A549 (cell line): ENCODE results near the gene ANKRD6. TPM values are rescaled to one million over a fixed set of nuclear protein-coding genes. Genes with fewer than 3 reads are reported as not detected.

Source experiments
- ATAC-seq, 2 experiments: fragments of 200-7000 bp in 1 of 2; fragments of >200 bp in 1 of 2; cut with Nextera tagmentation in 1 of 2; cut with Tn5 transposase in 1 of 2; 3 replicates each; pipeline versions ENCODE4 v1.8.0 to v1.9.1; 2018 to 2020; ENCODE audit warnings: mild to moderate bottlenecking in 1 of 2, moderate library complexity in 1 of 2
- CTCF ChIA-PET: fragments of 300-600 bp; sonication (Branson Sonifier 250); formaldehyde crosslinking; extraction: SDS; loops from one replicate; lab custom pipeline; 2021; ENCODE audit warnings: antibody characterized with exemption, inconsistent platforms; lab: Yijun Ruan, JAX
- POLR2A ChIA-PET: fragments of 350-600 bp; formaldehyde crosslinking; extraction: SDS; loops from one replicate; lab custom pipeline; 2021; ENCODE audit warnings: antibody characterized with exemption, inconsistent platforms; lab: Yijun Ruan, JAX
- DNase-seq, 2 experiments: peaks; one replicate each; pipeline versions ENCODE4 v3.0.0 to v3.0.0-alpha.2; 2011 to 2016; ENCODE audit warnings: low read depth in 1 of 2, low spot score in 1 of 2
- FAIRE-seq: peaks from 2 replicates; lab custom pipeline; 2011; peaks lifted over from hg19 to GRCh38; lab: Jason Lieb, UNC
- H3K27ac ChIP-seq, 2 experiments: fragments of >200 bp; sonication (Bioruptor Twin); formaldehyde crosslinking; 3 replicates each; pipeline ENCODE4 v1.5.1; 2016 to 2017
- H3K4me1 ChIP-seq: fragments of >200 bp; sonication (Bioruptor Twin); formaldehyde crosslinking; 3 replicates; pipeline ENCODE4 v1.6.1; 2016
- H3K4me2 ChIP-seq: fragments of >200 bp; sonication (Bioruptor Twin); formaldehyde crosslinking; 3 replicates; pipeline ENCODE4 v1.6.1; 2016
- H3K4me3 ChIP-seq: fragments of >200 bp; sonication (Bioruptor Twin); formaldehyde crosslinking; 3 replicates; pipeline ENCODE4 v1.5.1; 2016
- H3K9me3 ChIP-seq: fragments of >200 bp; sonication (Bioruptor Twin); formaldehyde crosslinking; 3 replicates; pipeline ENCODE4 v1.6.1; 2016
- ATOH8 ChIP-seq: fragments of 250-450 bp; sonication (Bioruptor Pico); IDR thresholded peaks from 2 replicates; pipeline ENCODE4 v1.5.0; 2020; ENCODE audit warnings: low read depth, mild to moderate bottlenecking, moderate library complexity
- BCL3 ChIP-seq: fragments of >200 bp; sonication (Bioruptor Twin); formaldehyde crosslinking; IDR thresholded peaks from 3 replicates; pipeline ENCODE4 v1.6.1; 2016
- BHLHE40 ChIP-seq: IDR thresholded peaks from 2 replicates; pipeline ENCODE4 v1.6.1; 2012; ENCODE audit warnings: low read depth, low read length, inconsistent platforms
- CHD4 ChIP-seq: fragments of 200-600 bp; sonication (generic); IDR thresholded peaks from 2 replicates; pipeline ENCODE4 v1.6.1; 2016; ENCODE audit warnings: antibody characterized with exemption, mild to moderate bottlenecking, borderline replicate concordance
- CTCF ChIP-seq: fragments of >200 bp; sonication (Bioruptor Twin); formaldehyde crosslinking; IDR thresholded peaks from 3 replicates; pipeline ENCODE4 v1.5.1; 2016
- ELK1 ChIP-seq: fragments of 150-350 bp; IDR thresholded peaks from 2 replicates; pipeline ENCODE4 v1.6.1; 2014; ENCODE audit warnings: low read depth, mild to moderate bottlenecking, low read length
- ESRRA ChIP-seq: fragments of 150-350 bp; IDR thresholded peaks from 2 replicates; pipeline ENCODE4 v1.6.1; 2014; ENCODE audit warnings: mild to moderate bottlenecking, low read length, borderline replicate concordance
- FOSB ChIP-seq: fragments of 250-450 bp; sonication (Bioruptor Pico); IDR thresholded peaks from 2 replicates; pipeline ENCODE4 v1.5.0; 2020; ENCODE audit warnings: mild to moderate bottlenecking, moderate library complexity
- FOSL2 ChIP-seq, 2 experiments: fragments of 450-650 bp in 1 of 2; fragments of >200 bp in 1 of 2; sonication (Bioruptor Twin) in 1 of 2; formaldehyde crosslinking; IDR thresholded peaks; 2 replicates each; pipeline versions ENCODE4 v1.5.0 to v1.6.1; 2016 to 2020; ENCODE audit warnings: mild to moderate bottlenecking in 1 of 2, moderate library complexity in 1 of 2
- HDAC2 ChIP-seq: fragments of 200-600 bp; sonication (generic); IDR thresholded peaks from 2 replicates; pipeline ENCODE4 v1.6.1; 2016
- HEYL ChIP-seq: fragments of 250-450 bp; sonication (Bioruptor Pico); IDR thresholded peaks from 2 replicates; pipeline ENCODE4 v1.8.0; 2021; ENCODE audit warnings: mild to moderate bottlenecking, moderate library complexity
- HMGXB4 ChIP-seq: fragments of 250-450 bp; sonication (Bioruptor Pico); IDR thresholded peaks from 2 replicates; pipeline ENCODE4 v1.5.0; 2021; ENCODE audit warnings: mild to moderate bottlenecking, moderate library complexity, borderline replicate concordance
- HOXB5 ChIP-seq: fragments of 250-450 bp; sonication (Bioruptor Pico); IDR thresholded peaks from 2 replicates; pipeline ENCODE4 v1.5.0; 2020; ENCODE audit warnings: mild to moderate bottlenecking, moderate library complexity
- MAFK ChIP-seq: fragments of 450-650 bp; IDR thresholded peaks from 2 replicates; pipeline ENCODE4 v1.6.1; 2014; ENCODE audit not compliant: partially characterized antibody
- MAZ ChIP-seq: fragments of 150-350 bp; IDR thresholded peaks from 2 replicates; pipeline ENCODE4 v1.6.1; 2014; ENCODE audit warnings: antibody characterized with exemption, low read depth, low read length, borderline replicate concordance
- PHF8 ChIP-seq: fragments of 200-600 bp; sonication (generic); IDR thresholded peaks from 2 replicates; pipeline ENCODE4 v1.6.1; 2016; ENCODE audit warnings: low read depth, mild to moderate bottlenecking, antibody characterized with exemption, moderate library complexity, borderline replicate concordance
- POLR2AphosphoS2 ChIP-seq: conservative IDR thresholded peaks from 2 replicates; pipeline ENCODE4 v1.6.1; 2012; ENCODE audit warnings: low read length, improper control_type of control experiment, inconsistent platforms
- RCOR1 ChIP-seq: fragments of 150-350 bp; IDR thresholded peaks from 2 replicates; pipeline ENCODE4 v1.6.1; 2014; ENCODE audit warnings: antibody characterized with exemption, low read length, low read depth
- SMC3 ChIP-seq: fragments of >200 bp; sonication (Bioruptor Twin); formaldehyde crosslinking; IDR thresholded peaks from 3 replicates; pipeline ENCODE4 v1.6.1; 2018; ENCODE audit warnings: inconsistent platforms
- TFCP2L1 ChIP-seq: fragments of 250-450 bp; sonication (Bioruptor Pico); IDR thresholded peaks from 2 replicates; pipeline ENCODE4 v1.5.0; 2021; ENCODE audit warnings: mild to moderate bottlenecking
- USF2 ChIP-seq: fragments of 450-650 bp; IDR thresholded peaks from 2 replicates; pipeline ENCODE4 v1.6.1; 2014; ENCODE audit warnings: antibody characterized with exemption
- ZNF302 ChIP-seq: fragments of 250-450 bp; sonication (Bioruptor Pico); IDR thresholded peaks from 2 replicates; pipeline ENCODE4 v1.9.0; 2021; ENCODE audit warnings: inconsistent platforms, mild to moderate bottlenecking, moderate library complexity
- ZSCAN20 ChIP-seq: fragments of 250-450 bp; sonication (Bioruptor Pico); IDR thresholded peaks from 2 replicates; pipeline ENCODE4 v1.8.0; 2022; ENCODE audit warnings: mild to moderate bottlenecking, moderate library complexity
- WGBS: methylation state at CpG from one replicate; pipeline ENCODE4 v1.1.6; 2017; ENCODE audit errors: missing lambda C conversion rate; 5-methylcytosine and 5-hydroxymethylcytosine counted together
- polyA plus RNA-seq, 4 experiments: library from polyadenylated mRNA; depleted of rRNA in 3 of 4; stranded (reverse); fragments of >200 nt; fragmentation: RNase III in 1 of 4; extraction: RNeasy Plus Mini Kit Qiagen cat#74134 plus additional on column Dnase treatment in 1 of 4; gene quantifications; 2 replicates in 3 of 4; 3 replicates in 1 of 4; pipeline ENCODE4 v1.2.3, GENCODE V29; 2011 to 2017

Gene ANKRD6
- polyA plus RNA-seq, 2 of the 4 experiments (the other 2 are of a cell fraction): 2.2 to 3.6 TPM

- POLR2A ChIA-PET: no interaction called here
- H3K4me2 ChIP-seq: no peak overlapping the region
- no peak overlapping the region for H3K4me3 ChIP-seq
- CTCF ChIA-PET: no interaction called here
- no peaks in the 10 kb centered on the region for H3K9me3 ChIP-seq
- 79% methylated on average over 1 of the region's 1 CpG for WGBS
- no peak overlapping the region for H3K27ac ChIP-seq
- no peak for DNase-seq
- ATAC-seq: no peak
- peaks cover 13% of the 10 kb centered on the region; the same call in 1 of the 3 replicates for H3K4me1 ChIP-seq
- FAIRE-seq: no peak
- no peak for TF ChIP-seq CHD4
- no peak for TF ChIP-seq USF2
- no peak for TF ChIP-seq POLR2AphosphoS2
- TF ChIP-seq FOSB (CRISPR knock-in tag): no peak
- TF ChIP-seq BCL3: no peak
- no peak for TF ChIP-seq CTCF
- TF ChIP-seq TFCP2L1 (CRISPR knock-in tag): no peak
- TF ChIP-seq HMGXB4 (CRISPR knock-in tag): no peak
- no peak for TF ChIP-seq PHF8
Observed at GRCh38 chr6:89510393-89510792, 77.4 kb downstream of the ANKRD6 start.

- DNase-seq (no peak), ATAC-seq (no peak), FAIRE-seq (no peak)
- CTCF ChIA-PET: no interaction called here
- WGBS: 74% methylated on average over 4 of the region's 4 CpGs
- H3K4me2 ChIP-seq: no peak overlapping the region
- H3K4me3 ChIP-seq: no peak overlapping the region
- POLR2A ChIA-PET: no interaction called here
- H3K9me3 ChIP-seq: no peaks in the 10 kb centered on the region
- no peaks in the 10 kb centered on the region for H3K4me1 ChIP-seq
- no peak overlapping the region for H3K27ac ChIP-seq
- TF ChIP-seq ZSCAN20 (CRISPR knock-in tag) (no peak), HDAC2 (no peak), HMGXB4 (CRISPR knock-in tag) (no peak), SMC3 (no peak), FOSL2 (IDR thresholded peaks at IDR 0.05) (no peak), FOSL2 (CRISPR knock-in tag; IDR thresholded peaks at IDR 0.05) (no peak), MAZ (no peak), ELK1 (no peak), USF2 (no peak), HOXB5 (CRISPR knock-in tag) (no peak), MAFK (no peak), ZNF302 (CRISPR knock-in tag) (no peak), RCOR1 (no peak), BCL3 (no peak), ESRRA (no peak), HEYL (CRISPR knock-in tag) (no peak), BHLHE40 (no peak), ATOH8 (CRISPR knock-in tag) (no peak)
Observed at GRCh38 chr6:89518352-89519055, 85.6 kb downstream of the ANKRD6 start.
